GM23338 (cell line): ENCODE results near the gene RSRC1. TPM values are rescaled to one million over a fixed set of nuclear protein-coding genes. Genes with fewer than 3 reads are reported as not detected.

Source experiments
- ATAC-seq: fragments of 200-7000 bp; cut with Tn5 transposase; 3 replicates; pipeline ENCODE4 v1.9.1; 2020
- DNase-seq: peaks from one replicate; pipeline ENCODE4 v3.0.0-alpha.2; 2015; ENCODE audit warnings: low spot score
- H2AFZ ChIP-seq: fragments of 200-600 bp; sonication (generic); 2 replicates; pipeline ENCODE4 v1.8.0; 2016; ENCODE audit warnings: antibody characterized with exemption, mild to moderate bottlenecking, moderate library complexity
- H3F3A ChIP-seq: fragments of 200-600 bp; sonication (generic); replicated peaks from 2 replicates; pipeline ENCODE4 v1.8.0; 2017; ENCODE audit warnings: antibody characterized with exemption, mixed run types, low read depth
- H3K27ac ChIP-seq: fragments of 200-600 bp; sonication (generic); 2 replicates; pipeline ENCODE4 v1.6.1; 2016; ENCODE audit warnings: low read depth
- H3K27me3 ChIP-seq: fragments of 200-600 bp; sonication (generic); 2 replicates; pipeline ENCODE4 v1.8.0; 2016; ENCODE audit warnings: mild to moderate bottlenecking, mixed run types, moderate library complexity; ENCODE audit not compliant: insufficient read depth
- H3K36me3 ChIP-seq: fragments of 200-600 bp; sonication (generic); 2 replicates; pipeline ENCODE4 v1.8.0; 2016; ENCODE audit warnings: mild to moderate bottlenecking; ENCODE audit not compliant: insufficient read depth
- H3K4me1 ChIP-seq: fragments of 200-600 bp; sonication (generic); 2 replicates; pipeline ENCODE4 v1.8.0; 2016; ENCODE audit warnings: mild to moderate bottlenecking, moderate library complexity; ENCODE audit not compliant: insufficient read depth
- H3K4me2 ChIP-seq: fragments of 200-600 bp; sonication (generic); 2 replicates; pipeline ENCODE4 v1.7.1; 2017; ENCODE audit warnings: mixed run types
- H3K4me3 ChIP-seq: fragments of 200-600 bp; sonication (generic); 2 replicates; pipeline ENCODE4 v1.6.1; 2016; ENCODE audit warnings: mixed run types
- H3K79me2 ChIP-seq: fragments of 200-600 bp; sonication (generic); replicated peaks from 2 replicates; pipeline ENCODE4 v1.8.0; 2017; ENCODE audit warnings: mild to moderate bottlenecking; ENCODE audit not compliant: insufficient read depth
- H3K9me2 ChIP-seq: fragments of 200-600 bp; sonication (generic); 2 replicates; pipeline ENCODE4 v1.8.0; 2017; ENCODE audit not compliant: insufficient read depth
- H4K20me1 ChIP-seq: fragments of 200-600 bp; sonication (generic); replicated peaks from 2 replicates; pipeline ENCODE4 v1.8.0; 2017; ENCODE audit warnings: mild to moderate bottlenecking; ENCODE audit not compliant: insufficient read depth
- H3K27ac Mint-ChIP-seq: 2 replicates; pipeline ENCODE4 v1.8.0; 2020; ENCODE audit warnings: inconsistent platforms, mild to moderate bottlenecking, moderate library complexity, mixed read lengths
- H3K27me3 Mint-ChIP-seq: 3 replicates; pipeline ENCODE4 v1.8.0; 2022; ENCODE audit warnings: low read depth, mild to moderate bottlenecking, moderate library complexity, mixed read lengths, inconsistent platforms; ENCODE audit not compliant: insufficient read depth, poor library complexity
- H3K36me3 Mint-ChIP-seq: 3 replicates; pipeline ENCODE4 v1.8.0; 2021; ENCODE audit warnings: low read depth, mild to moderate bottlenecking, inconsistent platforms, moderate library complexity, mixed read lengths
- H3K4me1 Mint-ChIP-seq: 3 replicates; pipeline ENCODE4 v1.8.0; 2020; ENCODE audit warnings: mild to moderate bottlenecking, inconsistent platforms, mixed read lengths
- H3K4me3 Mint-ChIP-seq: 3 replicates; pipeline ENCODE4 v1.8.0; 2021; ENCODE audit warnings: moderate library complexity, mild to moderate bottlenecking, inconsistent platforms, mixed read lengths
- H3K9me3 Mint-ChIP-seq: 3 replicates; pipeline ENCODE4 v1.8.0; 2020; ENCODE audit warnings: moderate library complexity, mild to moderate bottlenecking, inconsistent platforms, mixed read lengths
- CTCF ChIP-seq, 2 experiments: fragments of 200-600 bp in 1 of 2; sonication (generic) in 1 of 2; conservative IDR thresholded peaks; 2 replicates each; pipeline versions ENCODE4 v1.5.1 to v1.6.1; 2016 to 2017; ENCODE audit warnings: antibody characterized with exemption in 2 of 2, low read depth in 2 of 2, mild to moderate bottlenecking in 2 of 2, moderate library complexity in 1 of 2
- ETS1 ChIP-seq: IDR thresholded peaks from 2 replicates; pipeline ENCODE4 v1.6.1; 2016; ENCODE audit warnings: antibody characterized with exemption
- EZH2 ChIP-seq: fragments of 200-600 bp; sonication (generic); IDR thresholded peaks from one replicate; pipeline ENCODE4 v1.8.0; 2017; ENCODE audit warnings: antibody characterized with exemption, mild to moderate bottlenecking, low read depth; ENCODE audit not compliant: unreplicated experiment
- EZH2phosphoT487 ChIP-seq: fragments of 200-600 bp; sonication (generic); IDR thresholded peaks from one replicate; pipeline ENCODE4 v1.8.1; 2018; ENCODE audit warnings: antibody characterized with exemption; ENCODE audit not compliant: unreplicated experiment
- JUNB ChIP-seq: IDR thresholded peaks from one replicate; pipeline ENCODE4 v1.6.1; 2016; ENCODE audit warnings: antibody characterized with exemption; ENCODE audit not compliant: unreplicated experiment
- POLR2AphosphoS5 ChIP-seq: IDR thresholded peaks from 2 replicates; pipeline ENCODE4 v1.6.1; 2016; ENCODE audit warnings: antibody characterized with exemption, low read depth
- REST ChIP-seq: IDR thresholded peaks from one replicate; pipeline ENCODE4 v1.6.1; 2018; ENCODE audit warnings: antibody characterized with exemption; ENCODE audit not compliant: unreplicated experiment
- STAT1 ChIP-seq: IDR thresholded peaks from one replicate; pipeline ENCODE4 v1.6.1; 2016; ENCODE audit warnings: antibody characterized with exemption; ENCODE audit not compliant: unreplicated experiment
- ZNF114 ChIP-seq: fragments of 250-450 bp; sonication (Bioruptor Pico); IDR thresholded peaks from 2 replicates; pipeline ENCODE4 v1.5.0; 2020; ENCODE audit warnings: mild to moderate bottlenecking, moderate library complexity
- ZNF331 ChIP-seq: fragments of 250-450 bp; sonication (Bioruptor Pico); IDR thresholded peaks from 2 replicates; pipeline ENCODE4 v1.5.0; 2020; ENCODE audit warnings: low read depth, mild to moderate bottlenecking, moderate library complexity
- ZNF462 ChIP-seq: fragments of 250-450 bp; sonication (Bioruptor Pico); IDR thresholded peaks from 2 replicates; pipeline ENCODE4 v1.5.0; 2020; ENCODE audit warnings: mild to moderate bottlenecking, moderate library complexity
- polyA plus RNA-seq: library from polyadenylated mRNA; unstranded; fragments of >200 nt; fragmentation: Nextera tagmentation; extraction: Ambion mirVana; gene quantifications from 2 replicates; pipeline ENCODE4 v1.2.1, GENCODE V29; 2016
- total RNA-seq: library from RNA; depleted of rRNA; stranded (reverse); fragments of >200 nt; shearing (Covaris generic); gene quantifications from 2 replicates; pipeline ENCODE4 v1.2.3, GENCODE V29; 2014

Gene RSRC1
- total and polyA plus RNA-seq, 2 experiments from 2014 or later = 32.5 to 76.8 TPM

GRCh38 chr3:158128755-158129154 is 18.9 kb downstream of the RSRC1 start (continued):
- TF ChIP-seq ZNF462 (CRISPR knock-in tag) (no peak), ZNF331 (CRISPR knock-in tag) (no peak), STAT1 (no peak), EZH2 (no peak), JUNB (no peak), ETS1 (no peak), EZH2phosphoT487 (no peak), ZNF114 (no peak), POLR2AphosphoS5 (no peak)

GRCh38 chr3:158134363-158134762 is 24.5 kb downstream of the RSRC1 start:
- no peaks in the 10 kb centered on the region for H3K4me1 Mint-ChIP-seq
- Histone ChIP-seq H3F3A (no peaks in the 10 kb centered on the region), H3K27me3 (no peaks in the 10 kb centered on the region), H3K36me3 (no peaks in the 10 kb centered on the region), H3K4me3 (no peak overlapping the region), H2AFZ (no peak overlapping the region), H4K20me1 (no peaks in the 10 kb centered on the region), H3K4me1 (no peaks in the 10 kb centered on the region), H3K4me2 (no peak overlapping the region), H3K9me2 (no peaks in the 10 kb centered on the region), H3K27ac (no peak overlapping the region), H3K79me2 (no peaks in the 10 kb centered on the region)
- H3K36me3 Mint-ChIP-seq = no peaks in the 10 kb centered on the region
- H3K9me3 Mint-ChIP-seq = no peaks in the 10 kb centered on the region
- no peak overlapping the region for H3K27ac Mint-ChIP-seq
- no peak for ATAC-seq
- no peak for DNase-seq
- no peak overlapping the region for H3K4me3 Mint-ChIP-seq
- H3K27me3 Mint-ChIP-seq = no peaks in the 10 kb centered on the region
- no peak for TF ChIP-seq ZNF331 (CRISPR knock-in tag)
- no peak for TF ChIP-seq JUNB
- no peak for TF ChIP-seq STAT1
- TF ChIP-seq CTCF (conservative IDR thresholded peaks at IDR 0.05; ENCODE audit: low read depth in 2 of 2) = no peak
- TF ChIP-seq EZH2phosphoT487 = no peak
- no peak for TF ChIP-seq REST
